GM12878 (cell line): ENCODE measurements around the gene CTNNA2. TPM values are rescaled to one million over a fixed set of nuclear protein-coding genes. Genes with fewer than 3 reads are reported as not detected.

Source experiments
- ATAC-seq: fragments of 200-7000 bp; cut with Tn5 transposase; 3 replicates; pipeline ENCODE4 v1.9.1; 2020; ENCODE audit warnings: mild to moderate bottlenecking, moderate library complexity
- BruUV-seq: library from RNA; stranded (reverse); fragments of 400-500 nt; replicated peaks from 2 replicates; lab custom pipeline; 2021; lab: Mats Ljungman, UMichigan
- CTCF ChIA-PET: fragments of 300-600 bp; sonication (Branson Sonifier 250); formaldehyde crosslinking; extraction: SDS; loops from one replicate; lab custom pipeline; 2021; ENCODE audit warnings: inconsistent platforms; lab: Yijun Ruan, JAX
- POLR2A ChIA-PET: fragments of 350-600 bp; formaldehyde crosslinking; extraction: SDS; loops from one replicate; lab custom pipeline; 2021; ENCODE audit warnings: inconsistent platforms; lab: Charles Lee
- RAD21 ChIA-PET: fragments of 300-600 bp; sonication (Branson Sonifier 250); formaldehyde crosslinking; loops from one replicate; lab custom pipeline; 2023; ENCODE audit warnings: antibody characterized with exemption; ENCODE audit not compliant: unreplicated experiment; lab: Charles Lee
- SMC1A ChIA-PET: fragments of 300-600 bp; sonication (Branson Sonifier 250); formaldehyde crosslinking; loops from one replicate; lab custom pipeline; 2023; ENCODE audit not compliant: unreplicated experiment, uncharacterized antibody; lab: Charles Lee
- DNase-seq: peaks from one replicate; pipeline ENCODE4 v3.0.0-alpha.2; 2011; ENCODE audit warnings: low read depth, low spot score
- FAIRE-seq: peaks from 3 replicates; lab custom pipeline; 2011; peaks lifted over from hg19 to GRCh38; lab: Jason Lieb, UNC
- H2AFZ ChIP-seq: 2 replicates; pipeline ENCODE4 v1.6.0; 2011; ENCODE audit warnings: low read depth, low read length, control low read depth; ENCODE audit not compliant: control insufficient read depth
- H3K27ac ChIP-seq: 2 replicates; pipeline ENCODE4 v1.5.1; 2011; ENCODE audit warnings: control low read depth; ENCODE audit not compliant: control insufficient read depth, insufficient read depth
- H3K27me3 ChIP-seq, 2 experiments: replicated peaks in 1 of 2; 2 replicates each; pipeline versions ENCODE4 v1.6.0 to v1.6.1; 2011; ENCODE audit warnings: low read length in 1 of 2; ENCODE audit not compliant: control insufficient read depth in 2 of 2, insufficient read depth in 2 of 2
- H3K36me3 ChIP-seq, 2 experiments: 2 replicates each; pipeline ENCODE4 v1.5.1; 2011; ENCODE audit warnings: low read length in 1 of 2; ENCODE audit not compliant: control insufficient read depth in 2 of 2, insufficient read depth in 2 of 2
- H3K4me1 ChIP-seq: 2 replicates; pipeline ENCODE4 v1.6.1; 2011; ENCODE audit warnings: mild to moderate bottlenecking, low read length, moderate library complexity, mixed read lengths; ENCODE audit not compliant: control insufficient read depth, insufficient read depth
- H3K4me2 ChIP-seq: 2 replicates; pipeline ENCODE4 v1.6.0; 2011; ENCODE audit warnings: control low read depth; ENCODE audit not compliant: control insufficient read depth, insufficient read depth
- H3K4me3 ChIP-seq: fragments of 200-600 bp; sonication (generic); 2 replicates; pipeline ENCODE4 v1.5.1; 2016
- H3K79me2 ChIP-seq: 2 replicates; pipeline ENCODE4 v1.6.0; 2011; ENCODE audit warnings: low read length; ENCODE audit not compliant: control insufficient read depth, insufficient read depth
- H3K9ac ChIP-seq: 2 replicates; pipeline ENCODE4 v1.8.0; 2011; ENCODE audit warnings: low read length, control low read depth, mixed read lengths; ENCODE audit not compliant: control insufficient read depth, insufficient read depth
- H3K9me3 ChIP-seq: replicated peaks from 3 replicates; pipeline ENCODE4 v1.5.1; 2011; ENCODE audit warnings: mild to moderate bottlenecking, low read length; ENCODE audit not compliant: control insufficient read depth, insufficient read depth
- H4K20me1 ChIP-seq: 2 replicates; pipeline ENCODE4 v1.6.0; 2011; ENCODE audit not compliant: control insufficient read depth, insufficient read depth
- ATF7 ChIP-seq: fragments of 450-650 bp; IDR thresholded peaks from 2 replicates; pipeline ENCODE4 v1.6.1; 2016; ENCODE audit warnings: low read depth, mild to moderate bottlenecking
- BRCA1 ChIP-seq: IDR thresholded peaks from 2 replicates; pipeline ENCODE4 v1.6.1; 2011; ENCODE audit warnings: low read depth, low read length, improper control_type of control experiment
- CBX3 ChIP-seq: fragments of 200-600 bp; sonication (generic); IDR thresholded peaks from 2 replicates; pipeline ENCODE4 v1.6.1; 2016; ENCODE audit warnings: low read depth, borderline replicate concordance
- IRF4 ChIP-seq: IDR thresholded peaks from 2 replicates; pipeline ENCODE4 v1.6.1; 2011; ENCODE audit warnings: low read depth, low read length
- KDM1A ChIP-seq: fragments of 200-600 bp; sonication (generic); IDR thresholded peaks from 2 replicates; pipeline ENCODE4 v1.6.1; 2016; ENCODE audit warnings: borderline replicate concordance
- NFYA ChIP-seq: IDR thresholded peaks from 2 replicates; pipeline ENCODE4 v1.6.1; 2011; ENCODE audit warnings: low read depth, mild to moderate bottlenecking, low read length, improper control_type of control experiment, borderline replicate concordance
- NR2F1 ChIP-seq: fragments of 450-650 bp; conservative IDR thresholded peaks from 2 replicates; pipeline ENCODE4 v1.6.1; 2017; ENCODE audit warnings: mild to moderate bottlenecking
- RAD51 ChIP-seq: fragments of 450-650 bp; IDR thresholded peaks from 2 replicates; pipeline ENCODE4 v1.6.1; 2016; ENCODE audit warnings: moderate library complexity, mild to moderate bottlenecking, inconsistent platforms
- SMC3 ChIP-seq: IDR thresholded peaks from 2 replicates; pipeline ENCODE4 v1.6.1; 2011; ENCODE audit warnings: low read length, improper control_type of control experiment, borderline replicate concordance
- SPI1 ChIP-seq: IDR thresholded peaks from 2 replicates; pipeline ENCODE4 v1.6.1; 2011; ENCODE audit warnings: low read depth, mild to moderate bottlenecking, low read length, moderate library complexity, borderline replicate concordance; ENCODE audit not compliant: insufficient read depth
- ZSCAN29 ChIP-seq: fragments of 450-650 bp; IDR thresholded peaks from 2 replicates; pipeline ENCODE4 v1.6.1; 2017; ENCODE audit warnings: mild to moderate bottlenecking, moderate library complexity
- WGBS: methylation state at CpG from one replicate; pipeline ENCODE4 v1.1.6; 2016; ENCODE audit warnings: low lambda C conversion rate; ENCODE audit not compliant: insufficient replicate concordance, insufficient coverage; ENCODE audit errors: missing lambda C conversion rate; 5-methylcytosine and 5-hydroxymethylcytosine counted together
- in situ Hi-C: fragments of 300-500 bp; cut with MboI; formaldehyde crosslinking; loops from 9 replicates; pipeline ENCODE4 v1.14.3; 2018; ENCODE audit warnings: mixed read lengths
- intact Hi-C: fragments of 100-400 bp; cut with micrococcal nuclease; formaldehyde crosslinking; loops from one replicate; pipeline ENCODE4 v1.14.2; 2022; ENCODE audit not compliant: unreplicated experiment
- polyA plus RNA-seq, 11 experiments: library from polyadenylated mRNA; depleted of rRNA in 4 of 11; unstranded in 6 of 11; stranded (reverse) in 5 of 11; fragments of >200 nt; fragmentation: Nextera tagmentation in 4 of 11; fragmentation: Illumina TruSeq in 1 of 11; extraction: Ambion mirVana in 4 of 11; extraction: Trizol in 1 of 11; gene quantifications; 1 replicate in 1 of 11; 2 replicates in 10 of 11; pipeline versions ENCODE4 v1.2.1 to v1.2.3, GENCODE V29; 2011 to 2016; ENCODE audit warnings: inconsistent platforms in 2 of 11, missing spikeins in 2 of 11, low read depth in 1 of 11
- total RNA-seq, 4 experiments: library from RNA; depleted of rRNA in 3 of 4; stranded (reverse); fragments of >200 nt in 3 of 4; fragmentation: Illumina TruSeq in 1 of 4; extraction: Trizol in 1 of 4; gene quantifications; 2 replicates each; pipeline versions ENCODE4 v1.2.1 to v1.2.3, GENCODE V29; 2013 to 2021
- TF ChIP-seq, protein P1 (sequence below): fragments of 450-650 bp; IDR thresholded peaks from 2 replicates; pipeline ENCODE4 v1.6.1; 2014; ENCODE audit warnings: mild to moderate bottlenecking
- TF ChIP-seq, protein P2 (sequence below): IDR thresholded peaks from 2 replicates; pipeline ENCODE4 v1.6.1; 2011; ENCODE audit warnings: borderline replicate concordance, low read depth, mild to moderate bottlenecking, moderate library complexity, low read length; ENCODE audit not compliant: insufficient read depth, poor library complexity, severe bottlenecking
- TF ChIP-seq, protein P3 (sequence below): IDR thresholded peaks from 2 replicates; pipeline ENCODE4 v1.6.1; 2012; ENCODE audit warnings: low read depth, low read length, improper control_type of control experiment

Gene CTNNA2
- total and polyA plus RNA-seq, 10 of the 15 experiments (the other 5 are each of a cell fraction or from before 2014, with no cell fraction given) = 2.4 to 36.2 (median 6.6) TPM

DNA sequence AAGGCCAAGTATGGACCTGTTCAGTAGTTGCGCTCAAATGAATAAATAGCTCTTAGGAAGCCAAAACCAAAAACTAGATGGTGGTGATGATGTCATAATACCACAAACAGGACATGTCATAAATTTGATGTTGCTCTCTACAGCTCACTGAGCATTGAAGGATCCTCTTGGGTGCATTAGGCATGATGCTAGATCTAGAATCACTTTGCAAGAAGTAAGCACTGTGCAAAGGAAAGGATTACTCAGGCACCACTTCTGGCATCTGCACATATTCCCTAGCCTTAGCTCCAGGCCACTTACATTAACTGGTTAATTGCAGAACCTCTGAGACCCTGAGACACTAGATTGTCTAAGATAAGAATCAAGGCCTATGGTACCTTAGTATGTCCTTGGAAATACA, 733.7 kb downstream of the CTNNA2 start:
- ATAC-seq = peak; percentile 54
- ChIA-PET POLR2A (no interaction called here), SMC1A (interaction anchor here (0.8 to 1.1 kb wide), 3 partner anchors 9 to 217 kb away, joined by 3 to 4 read pairs (median 3); no protein-coding TSS in a partner anchor), RAD21 (no interaction called here), CTCF (interaction anchor here (1.2 to 4.0 kb wide), 3 partner anchors 8 to 252 kb away, joined by 3 to 31 read pairs (median 6); no protein-coding TSS in a partner anchor)
- Histone ChIP-seq H3K27me3 (no peaks in the 10 kb centered on the region), H2AFZ (no peak overlapping the region), H3K36me3 (no peaks in the 10 kb centered on the region), H3K4me1 (no peaks in the 10 kb centered on the region), H3K27ac (no peak overlapping the region), H4K20me1 (no peaks in the 10 kb centered on the region), H3K4me3 (no peak overlapping the region), H3K4me2 (no peak overlapping the region), H3K9ac (no peak overlapping the region), H3K79me2 (no peaks in the 10 kb centered on the region), H3K9me3 (no peaks in the 10 kb centered on the region)
- TF ChIP-seq RAD51 (no peak), ATF7 (peak; percentile 68; the same call in 1 of the 2 replicates)
- BruUV-seq = no TSS peak
- DNase-seq = no peak
- in situ Hi-C loops (no loop called here), intact Hi-C loops (no loop called here)
- FAIRE-seq = no peak
- 86% methylated on average over 1 of the region's 1 CpG for WGBS

- 56% methylated on average over 3 of the region's 3 CpGs for WGBS
- no peaks in the 10 kb centered on the region for H4K20me1 ChIP-seq
- no peak overlapping the region for H2AFZ ChIP-seq
- ChIA-PET SMC1A (interaction anchor here (1.1 to 1.8 kb wide), 2 partner anchors 9 to 12 kb away, joined by 3 to 7 read pairs; no protein-coding TSS in a partner anchor), CTCF (interaction anchor here (0.7 to 4.0 kb wide), 4 partner anchors 8 to 252 kb away, joined by 3 to 31 read pairs (median 3); no protein-coding TSS in a partner anchor), RAD21 (interaction anchor here (0.7 kb wide), 1 partner anchor 9 kb away, joined by 3 read pairs; no protein-coding TSS in a partner anchor), POLR2A (no interaction called here)
- no peak for ATAC-seq
- no peak overlapping the region for H3K27ac ChIP-seq
- intact Hi-C loops (no loop called here), in situ Hi-C loops (no loop called here)
- H3K9ac ChIP-seq = no peak overlapping the region
- H3K36me3 ChIP-seq = no peaks in the 10 kb centered on the region
- H3K4me1 ChIP-seq = no peaks in the 10 kb centered on the region
- DNase-seq = no peak
- no peak for FAIRE-seq
- H3K9me3 ChIP-seq = no peaks in the 10 kb centered on the region
- no TSS peak for BruUV-seq
- H3K27me3 ChIP-seq = no peaks in the 10 kb centered on the region
- no peak overlapping the region for H3K4me2 ChIP-seq
- H3K4me3 ChIP-seq = no peak overlapping the region
- no peaks in the 10 kb centered on the region for H3K79me2 ChIP-seq
- TF ChIP-seq, protein P1, sequence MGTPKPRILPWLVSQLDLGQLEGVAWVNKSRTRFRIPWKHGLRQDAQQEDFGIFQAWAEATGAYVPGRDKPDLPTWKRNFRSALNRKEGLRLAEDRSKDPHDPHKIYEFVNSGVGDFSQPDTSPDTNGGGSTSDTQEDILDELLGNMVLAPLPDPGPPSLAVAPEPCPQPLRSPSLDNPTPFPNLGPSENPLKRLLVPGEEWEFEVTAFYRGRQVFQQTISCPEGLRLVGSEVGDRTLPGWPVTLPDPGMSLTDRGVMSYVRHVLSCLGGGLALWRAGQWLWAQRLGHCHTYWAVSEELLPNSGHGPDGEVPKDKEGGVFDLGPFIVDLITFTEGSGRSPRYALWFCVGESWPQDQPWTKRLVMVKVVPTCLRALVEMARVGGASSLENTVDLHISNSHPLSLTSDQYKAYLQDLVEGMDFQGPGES = no peak
- TF ChIP-seq NFYA (no peak), BRCA1 (no peak), CBX3 (no peak), IRF4 (no peak), SMC3 (no peak), NR2F1 (no peak), KDM1A (no peak), ZSCAN29 (no peak), SPI1 (no peak)
- TF ChIP-seq, protein P2, sequence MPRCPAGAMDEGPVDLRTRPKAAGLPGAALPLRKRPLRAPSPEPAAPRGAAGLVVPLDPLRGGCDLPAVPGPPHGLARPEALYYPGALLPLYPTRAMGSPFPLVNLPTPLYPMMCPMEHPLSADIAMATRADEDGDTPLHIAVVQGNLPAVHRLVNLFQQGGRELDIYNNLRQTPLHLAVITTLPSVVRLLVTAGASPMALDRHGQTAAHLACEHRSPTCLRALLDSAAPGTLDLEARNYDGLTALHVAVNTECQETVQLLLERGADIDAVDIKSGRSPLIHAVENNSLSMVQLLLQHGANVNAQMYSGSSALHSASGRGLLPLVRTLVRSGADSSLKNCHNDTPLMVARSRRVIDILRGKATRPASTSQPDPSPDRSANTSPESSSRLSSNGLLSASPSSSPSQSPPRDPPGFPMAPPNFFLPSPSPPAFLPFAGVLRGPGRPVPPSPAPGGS = no peak
- TF ChIP-seq, protein P3, sequence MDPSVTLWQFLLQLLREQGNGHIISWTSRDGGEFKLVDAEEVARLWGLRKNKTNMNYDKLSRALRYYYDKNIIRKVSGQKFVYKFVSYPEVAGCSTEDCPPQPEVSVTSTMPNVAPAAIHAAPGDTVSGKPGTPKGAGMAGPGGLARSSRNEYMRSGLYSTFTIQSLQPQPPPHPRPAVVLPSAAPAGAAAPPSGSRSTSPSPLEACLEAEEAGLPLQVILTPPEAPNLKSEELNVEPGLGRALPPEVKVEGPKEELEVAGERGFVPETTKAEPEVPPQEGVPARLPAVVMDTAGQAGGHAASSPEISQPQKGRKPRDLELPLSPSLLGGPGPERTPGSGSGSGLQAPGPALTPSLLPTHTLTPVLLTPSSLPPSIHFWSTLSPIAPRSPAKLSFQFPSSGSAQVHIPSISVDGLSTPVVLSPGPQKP = no peak
Observed at GRCh38 chr2:80247339-80247738, 734.5 kb downstream of the CTNNA2 start.
